Uterus (tissue), 2 donors: ENCODE results near the gene CKAP2L.

ENCODE experiments used
- CTCF ChIP-seq, 4 experiments: fragments of 200-600 bp in 2 of 4; fragments of 450-650 bp in 2 of 4; sonication (generic) in 2 of 4; IDR thresholded peaks; one replicate each; pipeline ENCODE4 v1.5.1; 2016 to 2019; ENCODE audit warnings: antibody characterized with exemption in 4 of 4, mild to moderate bottlenecking in 2 of 4, moderate library complexity in 1 of 4
- POLR2A ChIP-seq, 2 donors: fragments of 450-650 bp; IDR thresholded peaks; one replicate each; pipeline ENCODE4 v1.6.1; 2016; ENCODE audit warnings: antibody characterized with exemption in 2 of 2, mild to moderate bottlenecking in 1 of 2, moderate library complexity in 1 of 2

- TF ChIP-seq CTCF (IDR thresholded peaks at IDR 0.05) (no peak), POLR2A (IDR thresholded peaks at IDR 0.05) (no peak)
Measured at GRCh38 chr2:112723547-112723940, 40.9 kb downstream of the CKAP2L start.
